ENCODE results near the gene TENT5C.

- TF ChIP-seq RAD21 (IDR thresholded peaks at IDR 0.05; ENCODE audit: insufficient read depth, low read depth, low read length) (no peak), YBX1 (IDR thresholded peaks at IDR 0.05) (no peak), ZNF687 (IDR thresholded peaks at IDR 0.05) (no peak), TCF12 (IDR thresholded peaks at IDR 0.05; ENCODE audit: low read depth, low read length) (no peak)
- TF ChIP-seq, protein P1, sequence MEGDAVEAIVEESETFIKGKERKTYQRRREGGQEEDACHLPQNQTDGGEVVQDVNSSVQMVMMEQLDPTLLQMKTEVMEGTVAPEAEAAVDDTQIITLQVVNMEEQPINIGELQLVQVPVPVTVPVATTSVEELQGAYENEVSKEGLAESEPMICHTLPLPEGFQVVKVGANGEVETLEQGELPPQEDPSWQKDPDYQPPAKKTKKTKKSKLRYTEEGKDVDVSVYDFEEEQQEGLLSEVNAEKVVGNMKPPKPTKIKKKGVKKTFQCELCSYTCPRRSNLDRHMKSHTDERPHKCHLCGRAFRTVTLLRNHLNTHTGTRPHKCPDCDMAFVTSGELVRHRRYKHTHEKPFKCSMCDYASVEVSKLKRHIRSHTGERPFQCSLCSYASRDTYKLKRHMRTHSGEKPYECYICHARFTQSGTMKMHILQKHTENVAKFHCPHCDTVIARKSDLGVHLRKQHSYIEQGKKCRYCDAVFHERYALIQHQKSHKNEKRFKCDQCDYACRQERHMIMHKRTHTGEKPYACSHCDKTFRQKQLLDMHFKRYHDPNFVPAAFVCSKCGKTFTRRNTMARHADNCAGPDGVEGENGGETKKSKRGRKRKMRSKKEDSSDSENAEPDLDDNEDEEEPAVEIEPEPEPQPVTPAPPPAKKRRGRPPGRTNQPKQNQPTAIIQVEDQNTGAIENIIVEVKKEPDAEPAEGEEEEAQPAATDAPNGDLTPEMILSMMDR (IDR thresholded peaks at IDR 0.05 in 2 of 3, conservative IDR thresholded peaks at IDR 0.05 in 1 of 3; ENCODE audit: control insufficient read depth in 2 of 3, extremely low read depth in 1 of 3, insufficient read depth in 1 of 3, low read depth in 3 of 3, low read length in 3 of 3), result no peak
These were observed 12.7 kb downstream of the TENT5C start for GRCh38 chr1:117618450-117619122.

All from GM12878 (cell line).